ENCODE data around the gene SRPK3.

Gene SRPK3

DNA sequence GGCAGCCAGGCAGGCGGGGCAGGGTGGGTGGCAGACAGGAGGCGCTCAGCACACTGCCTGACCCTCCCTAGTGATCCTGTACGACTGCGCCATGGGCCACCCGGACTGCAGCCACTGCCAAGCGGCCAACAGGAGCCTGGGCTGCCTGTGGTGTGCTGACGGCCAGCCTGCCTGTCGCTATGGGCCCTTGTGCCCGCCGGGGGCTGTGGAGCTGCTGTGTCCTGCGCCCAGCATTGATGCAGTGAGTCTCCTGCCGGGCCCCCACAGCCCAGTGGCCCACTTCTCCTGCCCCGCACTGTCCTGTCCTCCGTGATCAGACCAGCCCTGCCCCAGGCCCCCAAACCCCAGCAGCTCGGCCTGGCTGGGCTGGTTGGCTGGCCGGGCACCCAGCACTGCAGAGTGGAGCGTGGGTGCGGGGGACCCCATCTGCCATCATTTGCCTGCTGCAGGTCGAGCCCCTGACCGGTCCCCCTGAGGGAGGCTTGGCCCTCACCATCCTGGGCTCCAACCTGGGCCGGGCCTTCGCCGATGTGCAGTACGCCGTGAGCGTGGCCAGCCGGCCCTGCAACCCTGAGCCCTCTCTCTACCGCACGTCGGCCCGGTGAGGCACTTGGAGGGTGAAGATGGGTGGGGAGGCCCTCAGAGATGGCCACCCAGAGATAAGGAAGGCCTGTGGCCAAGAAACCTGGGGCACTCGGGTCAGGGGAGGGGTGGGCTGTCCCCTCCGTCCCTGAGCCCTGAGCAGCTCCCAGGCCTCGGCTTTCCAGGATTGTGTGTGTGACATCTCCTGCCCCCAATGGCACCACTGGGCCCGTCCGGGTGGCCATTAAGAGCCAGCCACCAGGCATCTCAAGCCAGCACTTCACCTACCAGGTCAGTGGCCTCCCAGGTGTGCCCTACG is 9.2 kb upstream of the SRPK3 start:
- DNase-seq: no peak

GRCh38 chrX:153772316-153773217 is 8.3 kb upstream of the SRPK3 start:
- no peak for DNase-seq

DNA sequence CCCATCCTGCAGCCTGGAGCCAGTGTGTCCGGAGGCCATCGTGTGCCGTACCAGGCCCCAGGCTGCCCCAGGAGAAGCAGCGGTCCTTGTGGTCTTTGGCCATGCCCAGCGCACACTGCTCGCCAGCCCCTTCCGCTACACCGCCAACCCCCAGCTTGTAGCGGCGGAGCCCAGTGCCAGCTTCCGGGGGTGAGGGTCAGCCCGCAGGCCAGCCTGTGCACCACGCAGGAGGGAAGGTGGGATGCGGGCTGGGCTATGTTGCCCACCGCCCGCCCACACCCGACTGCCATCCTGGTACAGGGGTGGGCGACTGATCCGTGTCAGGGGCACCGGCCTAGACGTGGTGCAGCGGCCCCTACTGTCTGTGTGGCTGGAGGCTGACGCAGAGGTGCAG is 7.6 kb upstream of the SRPK3 start:
- no peak for DNase-seq

DNA sequence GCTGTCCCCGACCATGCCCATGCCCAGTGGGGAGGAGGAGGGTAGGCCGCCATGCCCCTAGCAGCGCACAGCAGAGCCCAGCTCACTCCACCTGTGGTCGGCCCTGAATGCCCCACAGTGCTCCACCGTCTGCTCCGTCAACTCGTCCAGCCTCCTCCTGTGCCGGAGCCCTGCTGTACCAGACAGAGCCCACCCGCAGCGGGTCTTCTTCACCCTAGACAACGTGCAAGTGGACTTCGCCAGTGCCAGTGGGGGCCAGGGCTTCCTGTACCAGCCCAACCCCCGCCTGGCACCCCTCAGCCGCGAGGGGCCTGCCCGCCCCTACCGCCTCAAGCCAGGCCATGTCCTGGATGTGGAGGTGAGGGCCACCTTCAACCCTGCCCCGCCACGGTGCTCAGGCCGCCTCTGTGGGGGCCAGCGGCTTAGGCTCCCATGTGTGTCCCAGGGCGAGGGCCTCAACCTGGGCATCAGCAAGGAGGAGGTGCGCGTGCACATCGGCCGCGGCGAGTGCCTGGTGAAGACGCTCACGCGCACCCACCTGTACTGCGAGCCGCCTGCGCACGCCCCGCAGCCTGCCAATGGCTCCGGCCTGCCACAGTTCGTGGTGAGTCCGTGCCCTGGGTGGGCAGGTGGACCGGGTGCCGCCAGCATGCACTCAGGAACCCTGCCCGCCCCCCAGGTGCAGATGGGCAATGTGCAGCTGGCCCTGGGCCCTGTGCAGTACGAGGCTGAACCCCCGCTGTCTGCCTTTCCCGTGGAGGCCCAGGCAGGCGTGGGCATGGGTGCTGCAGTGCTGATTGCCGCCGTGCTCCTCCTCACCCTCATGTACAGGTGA is 6.9 kb upstream of the SRPK3 start:
- DNase-seq: no peak

- no peak for DNase-seq
Observed at GRCh38 chrX:153774576-153775292, 6.1 kb upstream of the SRPK3 start.

- DNase-seq: no peak
Observed at GRCh38 chrX:153775293-153776119, 5.3 kb upstream of the SRPK3 start.

DNA sequence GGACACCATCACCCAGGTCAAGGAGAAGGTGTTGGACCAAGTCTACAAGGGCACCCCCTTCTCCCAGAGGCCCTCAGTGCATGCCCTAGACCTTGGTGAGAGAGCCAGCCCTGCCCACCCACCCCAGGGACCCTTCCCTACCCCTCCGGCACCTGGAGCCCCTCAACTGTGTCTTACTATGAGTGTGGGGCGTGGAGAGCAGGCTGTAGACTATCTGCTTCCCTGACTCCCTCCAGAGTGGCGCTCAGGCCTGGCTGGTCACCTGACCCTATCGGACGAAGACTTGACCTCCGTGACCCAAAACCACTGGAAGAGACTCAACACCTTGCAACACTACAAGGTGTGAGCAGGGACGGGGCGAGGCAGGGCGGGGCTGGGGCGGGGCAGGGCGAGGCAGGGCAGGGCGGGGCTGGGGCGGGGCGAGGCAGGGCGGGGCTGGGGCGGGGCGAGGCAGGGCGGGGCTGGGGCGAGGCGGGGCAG is 4.7 kb upstream of the SRPK3 start:
- DNase-seq: no peak

GRCh38 chrX:153776611-153777045 is 4.2 kb upstream of the SRPK3 start:
- no peak for DNase-seq

DNA sequence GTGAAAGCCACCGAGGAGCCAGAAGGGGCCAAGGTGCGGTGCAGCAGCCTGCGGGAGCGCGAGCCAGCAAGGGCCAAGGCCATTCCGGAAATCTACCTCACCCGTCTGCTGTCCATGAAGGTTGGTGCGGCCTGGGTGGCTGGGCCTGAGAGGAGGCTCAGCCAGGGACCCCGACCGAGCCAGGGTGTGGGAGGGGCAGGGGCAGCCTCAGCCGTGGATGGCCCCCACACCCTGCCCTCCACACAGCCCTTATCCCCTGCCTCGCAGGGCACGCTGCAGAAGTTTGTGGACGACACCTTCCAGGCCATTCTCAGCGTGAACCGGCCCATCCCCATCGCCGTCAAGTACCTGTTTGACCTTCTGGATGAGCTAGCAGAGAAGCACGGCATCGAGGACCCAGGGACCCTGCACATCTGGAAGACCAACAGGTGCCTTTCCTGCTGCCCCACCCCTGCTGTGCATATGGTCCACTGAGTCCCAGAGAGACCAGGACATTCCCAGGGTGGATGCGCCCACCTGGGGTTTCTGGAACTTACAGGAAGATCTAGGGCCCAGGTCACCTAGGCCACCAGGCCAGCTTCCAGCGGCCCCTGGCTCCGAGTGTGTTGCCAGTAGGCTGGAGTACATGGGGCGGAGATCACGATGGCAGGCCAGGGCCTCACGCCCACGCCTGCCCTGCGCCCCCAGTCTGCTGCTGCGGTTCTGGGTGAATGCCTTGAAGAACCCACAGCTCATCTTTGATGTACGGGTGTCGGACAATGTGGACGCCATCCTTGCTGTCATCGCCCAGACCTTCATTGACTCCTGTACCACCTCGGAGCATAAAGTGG is 3.4 kb upstream of the SRPK3 start:
- no peak for DNase-seq

DNA sequence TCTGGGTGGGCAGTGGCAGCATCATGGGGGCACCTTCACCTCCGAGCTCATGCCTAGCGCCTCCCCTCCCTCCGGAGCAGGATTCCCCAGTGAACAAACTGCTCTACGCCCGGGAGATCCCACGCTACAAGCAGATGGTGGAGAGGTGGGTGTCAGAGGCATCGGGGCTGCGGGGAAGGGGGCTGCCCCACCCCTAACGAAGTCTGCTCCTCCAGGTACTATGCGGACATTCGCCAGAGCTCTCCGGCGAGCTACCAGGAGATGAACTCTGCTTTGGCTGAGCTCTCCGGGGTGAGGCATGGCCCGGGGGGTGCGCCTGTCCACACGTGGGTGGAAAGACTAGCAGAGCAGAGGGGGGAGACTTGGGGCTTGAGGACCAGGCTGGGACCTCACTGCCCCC is 2.7 kb upstream of the SRPK3 start:
- no peak for DNase-seq

DNA sequence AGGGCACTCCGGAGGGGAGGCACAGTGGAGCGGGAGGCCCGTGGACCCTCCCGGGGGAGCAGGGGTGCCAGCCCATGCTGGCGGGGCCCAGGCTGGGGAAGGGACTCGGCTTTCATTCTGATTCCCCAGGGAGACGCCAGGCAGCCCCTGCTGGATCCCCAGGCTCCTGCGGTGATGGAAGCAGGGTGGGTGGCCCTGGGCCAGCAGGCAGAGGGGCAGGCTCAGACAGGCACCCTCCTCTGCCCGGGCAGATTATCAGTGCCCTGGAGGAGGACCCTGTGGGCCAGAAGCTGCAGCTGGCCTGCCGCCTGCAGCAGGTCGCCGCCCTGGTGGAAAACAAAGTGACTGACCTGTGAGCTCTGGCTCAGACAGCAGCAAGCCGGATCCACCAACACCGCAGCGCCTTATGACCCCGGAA is 2.1 kb upstream of the SRPK3 start:
- DNase-seq: no peak

DNA sequence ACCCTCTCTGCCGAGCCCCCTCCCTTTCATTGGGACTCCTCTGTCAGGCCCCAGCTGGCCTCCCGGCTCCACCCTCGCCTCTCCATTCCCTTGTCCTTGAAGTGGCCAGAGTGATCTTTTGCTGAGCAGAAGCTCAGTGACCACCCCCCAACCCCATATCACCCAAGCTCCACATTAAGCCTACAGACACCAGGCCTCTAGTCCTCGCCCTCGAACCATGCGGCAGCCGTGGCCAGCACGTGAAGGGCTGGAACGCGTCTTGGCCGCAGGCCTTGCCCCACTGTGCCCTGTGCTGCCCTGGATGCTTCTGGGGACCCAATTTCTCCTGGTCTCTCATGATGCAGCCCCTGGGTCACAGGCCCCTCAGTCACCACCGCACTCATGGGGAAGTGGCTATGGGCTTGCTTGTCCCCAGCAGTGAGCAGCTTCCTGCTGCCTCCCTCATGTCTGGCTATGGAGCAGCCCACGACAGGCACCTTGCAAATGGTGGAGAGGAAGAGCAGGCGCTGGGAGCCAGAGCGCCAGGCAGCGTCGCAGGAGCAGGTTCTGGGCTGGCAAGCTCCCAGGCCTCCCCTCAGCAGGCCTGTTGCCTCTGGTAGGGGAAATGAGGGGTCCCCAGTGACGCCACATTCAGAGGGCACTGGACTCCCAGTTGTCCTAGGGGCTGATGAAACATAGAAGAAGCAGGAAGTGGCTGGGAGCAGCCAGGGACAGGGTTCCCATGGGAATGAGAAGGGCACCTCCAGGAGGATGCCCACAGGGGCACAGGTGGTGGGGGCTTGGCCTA is 757 bp upstream of the SRPK3 start:
- no peak for DNase-seq

- no peak for DNase-seq
Observed at GRCh38 chrX:153781428-153782047, 697 bp downstream of the SRPK3 start.

- DNase-seq: no peak
Observed at GRCh38 chrX:153782313-153782712, 1.5 kb downstream of the SRPK3 start.

- no peak for DNase-seq
Observed at GRCh38 chrX:153782871-153783270, 2.0 kb downstream of the SRPK3 start.

DNA sequence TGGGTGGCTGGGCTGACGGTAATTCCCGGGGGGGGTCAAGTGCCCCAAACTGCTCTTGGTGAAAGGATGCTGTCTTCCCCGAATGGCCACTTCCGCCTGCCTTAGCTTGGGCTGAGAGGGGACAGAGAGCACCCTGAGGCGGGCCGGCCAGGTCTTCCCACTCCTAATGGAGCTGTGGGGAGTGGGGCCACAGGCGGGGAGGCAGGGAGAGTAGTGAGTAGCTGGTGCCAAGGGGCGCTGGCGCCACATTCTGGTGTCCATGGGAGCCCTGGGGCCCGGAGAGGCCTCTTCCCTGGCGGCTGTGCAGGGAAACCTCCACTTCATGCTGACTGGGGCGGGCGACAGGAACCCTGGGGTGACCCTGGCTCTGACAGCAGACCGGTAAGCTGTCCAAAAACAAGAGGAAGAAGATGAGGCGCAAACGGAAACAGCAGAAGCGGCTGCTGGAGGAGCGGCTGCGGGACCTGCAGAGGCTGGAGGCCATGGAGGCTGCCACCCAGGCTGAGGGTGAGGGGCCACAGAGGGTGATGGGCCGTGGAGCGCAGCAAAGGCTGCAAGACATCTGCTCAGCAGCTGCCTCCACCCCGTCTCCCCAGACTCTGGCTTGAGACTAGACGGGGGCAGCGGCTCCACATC is 2.7 kb downstream of the SRPK3 start:
- no peak for DNase-seq

DNA sequence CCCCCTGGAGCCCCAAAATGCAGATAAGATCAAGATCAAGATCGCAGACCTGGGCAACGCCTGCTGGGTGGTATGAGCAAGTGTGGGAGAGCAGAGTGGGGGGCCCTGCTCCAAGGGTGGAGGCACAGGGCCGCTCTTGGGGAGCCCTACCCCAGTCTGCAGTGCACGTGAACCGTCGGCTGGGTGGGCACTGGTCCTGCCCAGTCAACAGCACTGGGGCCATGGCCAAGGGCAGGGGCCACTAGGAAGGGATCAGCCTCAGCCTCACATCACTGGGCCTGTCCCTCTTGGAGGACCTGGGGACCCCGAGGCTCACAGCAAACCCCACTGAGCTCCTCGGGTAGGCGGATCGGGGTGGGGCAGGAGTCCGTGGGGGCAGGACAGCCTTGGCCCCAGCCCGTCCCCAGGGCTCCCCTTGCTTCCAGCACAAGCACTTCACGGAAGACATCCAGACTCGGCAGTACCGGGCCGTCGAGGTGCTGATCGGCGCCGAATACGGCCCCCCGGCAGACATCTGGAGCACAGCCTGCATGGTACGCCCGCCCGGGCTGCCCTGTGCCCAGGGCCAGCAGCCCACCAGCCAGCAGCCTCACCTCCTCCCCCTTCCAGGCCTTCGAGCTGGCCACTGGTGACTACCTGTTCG is 3.6 kb downstream of the SRPK3 start:
- DNase-seq: no peak

DNA sequence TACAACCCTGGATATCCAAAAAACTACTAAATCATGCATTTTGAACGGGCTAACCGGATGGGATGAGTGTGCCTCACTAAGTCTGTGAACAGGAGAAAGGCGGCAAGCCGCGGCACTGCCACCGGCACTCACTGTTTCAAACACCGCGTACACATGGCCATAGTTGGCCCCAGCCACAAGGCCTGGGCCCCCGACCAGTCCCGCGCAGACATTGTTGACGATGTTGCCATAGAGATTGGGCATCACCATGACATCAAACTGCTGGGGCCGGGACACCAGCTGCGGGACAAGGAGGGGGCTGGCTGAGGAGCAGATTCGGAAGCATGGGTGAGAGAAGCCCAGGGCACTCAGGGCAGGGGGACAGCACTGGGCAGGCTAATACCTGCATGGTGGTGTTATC is 5.8 kb downstream of the SRPK3 start:
- DNase-seq: no peak
